Measurements from ENCODE around the gene MAN1A2. TPM values are rescaled to one million over a fixed set of nuclear protein-coding genes. Genes with fewer than 3 reads are reported as not detected.
"Not testable (repeated sequence)": the region's sequence is repeated elsewhere in the genome, so short reads cannot be mapped to it uniquely, and the experiment has no call there.

MAN1A2 gene
- total and polyA plus RNA-seq, 9 donors: 14.6 to 33.6 (median 26.1) TPM

DNA sequence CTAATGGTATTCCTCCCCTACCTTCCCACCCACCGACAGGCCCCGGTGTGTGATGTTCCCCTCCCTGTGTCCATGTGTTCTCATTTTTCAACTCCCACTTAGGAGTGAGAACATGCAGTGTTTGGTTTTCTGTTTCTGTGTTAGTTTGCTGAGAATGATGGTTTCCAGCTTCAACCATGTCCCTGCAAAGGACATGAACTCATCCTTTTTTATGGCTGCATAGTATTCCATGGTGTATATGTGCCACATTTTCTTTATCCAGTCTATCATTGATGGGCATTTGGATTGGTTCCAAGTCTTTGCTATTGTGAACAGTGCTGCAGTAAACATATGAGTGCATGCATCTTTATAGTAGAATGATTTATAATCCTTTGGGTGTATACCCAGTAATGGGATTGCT is 108.2 kb downstream of the MAN1A2 start:
- H3K27me3 ChIP-seq (ENCODE audit: control insufficient read depth, insufficient read depth, low read length); H3K4me1 ChIP-seq (ENCODE audit: control insufficient read depth, insufficient read depth, low read length); H3K4me3 ChIP-seq (ENCODE audit: low read length); DNase-seq; H3K27ac ChIP-seq (ENCODE audit: low read length); H3K9me3 ChIP-seq (replicated peaks; ENCODE audit: control insufficient read depth, low read depth, low read length); H3K36me3 ChIP-seq (ENCODE audit: control insufficient read depth, insufficient read depth, low read length): not testable (repeated sequence)
- WGBS (ENCODE audit: insufficient coverage): no CpG with 5 or more reads among the region's 2 CpGs

DNA sequence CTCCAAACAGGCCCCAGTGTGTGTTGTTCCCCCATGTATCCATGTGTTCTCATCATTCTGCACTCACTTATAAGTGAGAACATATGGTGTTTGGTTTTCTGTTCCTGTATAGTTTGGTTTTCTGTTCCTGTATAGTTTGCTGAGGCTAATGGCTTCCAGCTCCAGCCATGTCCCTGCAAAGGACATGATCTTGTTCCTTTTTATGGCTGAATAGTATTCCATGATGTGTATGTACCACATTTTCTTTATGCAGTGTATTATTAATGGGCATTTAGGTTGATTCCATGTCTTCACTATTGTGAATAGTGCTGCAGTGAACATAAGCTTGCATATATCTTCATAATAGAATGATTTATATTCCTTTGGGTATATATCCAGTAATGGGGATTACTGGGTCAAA is 111.8 kb downstream of the MAN1A2 start:
- Histone ChIP-seq H3K4me1 (ENCODE audit: control insufficient read depth, insufficient read depth, low read length) (no peaks in the 10 kb centered on the region), H3K4me3 (ENCODE audit: low read length) (no peak overlapping the region), H3K27me3 (ENCODE audit: control insufficient read depth, insufficient read depth, low read length) (no peaks in the 10 kb centered on the region), H3K9me3 (replicated peaks; ENCODE audit: control insufficient read depth, low read depth, low read length) (no peaks in the 10 kb centered on the region), H3K27ac (ENCODE audit: low read length) (no peak overlapping the region), H3K36me3 (ENCODE audit: control insufficient read depth, insufficient read depth, low read length) (peaks cover 6% of the 10 kb centered on the region)
- no peak for DNase-seq

- Histone ChIP-seq H3K4me1 (ENCODE audit: control insufficient read depth, insufficient read depth, low read length) (no peaks in the 10 kb centered on the region), H3K27ac (ENCODE audit: low read length) (no peak overlapping the region), H3K27me3 (ENCODE audit: control insufficient read depth, insufficient read depth, low read length) (no peaks in the 10 kb centered on the region), H3K4me3 (ENCODE audit: low read length) (no peak overlapping the region), H3K36me3 (ENCODE audit: control insufficient read depth, insufficient read depth, low read length) (peaks cover 6% of the 10 kb centered on the region), H3K9me3 (replicated peaks; ENCODE audit: control insufficient read depth, low read depth, low read length) (no peaks in the 10 kb centered on the region)
- DNase-seq: no peak
- WGBS (ENCODE audit: insufficient coverage): 100% methylated on average over 1 of the region's 1 CpG
Observed at GRCh38 chr1:117481410-117481809, 114.2 kb downstream of the MAN1A2 start.

DNA sequence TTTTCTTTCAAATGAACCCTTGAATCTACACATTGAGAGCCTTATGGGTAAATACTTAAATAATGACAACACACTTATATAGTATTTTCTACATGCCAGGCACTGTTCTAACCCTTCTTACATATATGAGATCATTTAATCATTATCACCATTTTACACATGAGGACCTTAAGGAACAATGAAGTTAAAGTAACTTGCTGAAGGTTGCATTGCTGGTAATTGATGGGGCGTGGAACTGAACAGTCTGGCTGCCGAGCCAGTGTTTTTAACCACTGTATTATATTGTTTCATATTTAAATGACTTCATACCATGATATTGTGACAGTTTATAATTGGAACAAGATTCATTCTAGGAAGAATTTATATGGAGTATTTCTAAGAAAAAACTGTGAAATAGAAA is 126.7 kb downstream of the MAN1A2 start:
- no peaks in the 10 kb centered on the region for H3K4me1 ChIP-seq (ENCODE audit: control insufficient read depth, insufficient read depth, low read length)
- DNase-seq: no peak
- no peaks in the 10 kb centered on the region for H3K27me3 ChIP-seq (ENCODE audit: control insufficient read depth, insufficient read depth, low read length)
- WGBS (ENCODE audit: insufficient coverage): no CpG with 5 or more reads among the region's 2 CpGs
- H3K4me3 ChIP-seq (ENCODE audit: low read length): no peak overlapping the region
- H3K36me3 ChIP-seq (ENCODE audit: control insufficient read depth, insufficient read depth, low read length): no peaks in the 10 kb centered on the region
- no peak overlapping the region for H3K27ac ChIP-seq (ENCODE audit: low read length)
- H3K9me3 ChIP-seq (replicated peaks; ENCODE audit: control insufficient read depth, low read depth, low read length): no peaks in the 10 kb centered on the region

DNA sequence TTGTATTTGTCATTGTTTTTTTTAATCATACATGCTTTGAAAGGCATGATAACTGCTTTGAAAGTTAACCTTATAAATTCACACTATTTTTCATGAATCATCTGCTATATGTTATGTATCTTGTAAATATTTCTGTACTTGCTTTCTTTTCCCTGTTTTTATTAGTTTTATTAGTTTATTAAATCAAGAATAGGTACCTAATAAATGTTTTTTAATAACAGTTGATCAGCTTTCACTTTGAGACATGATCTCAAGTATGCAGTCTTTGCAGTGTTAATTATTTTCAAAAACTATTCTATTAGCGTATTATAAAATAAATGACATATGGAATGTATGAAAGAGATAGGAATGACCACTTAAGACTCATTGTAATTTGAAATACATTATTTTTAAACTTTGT is 127.8 kb downstream of the MAN1A2 start:
- H3K36me3 ChIP-seq (ENCODE audit: control insufficient read depth, insufficient read depth, low read length): peaks cover 3% of the 10 kb centered on the region
- WGBS (ENCODE audit: insufficient coverage): no CpG with 5 or more reads among the region's 1 CpG
- no peak for DNase-seq

GRCh38 chr1:117499071-117499470 is 131.8 kb downstream of the MAN1A2 start:
- WGBS (ENCODE audit: insufficient coverage): 100% methylated on average over 2 of the region's 2 CpGs
- Histone ChIP-seq H3K9me3 (replicated peaks; ENCODE audit: control insufficient read depth, low read depth, low read length) (no peaks in the 10 kb centered on the region), H3K36me3 (ENCODE audit: control insufficient read depth, insufficient read depth, low read length) (peaks cover 3% of the 10 kb centered on the region)

More for the DNA sequence above, 127.8 kb downstream of the MAN1A2 start:
- H3K4me1 ChIP-seq (ENCODE audit: control insufficient read depth, insufficient read depth, low read length): no peaks in the 10 kb centered on the region
- H3K9me3 ChIP-seq (replicated peaks; ENCODE audit: control insufficient read depth, low read depth, low read length): no peaks in the 10 kb centered on the region
- H3K4me3 ChIP-seq (ENCODE audit: low read length): no peak overlapping the region
- no peak overlapping the region for H3K27ac ChIP-seq (ENCODE audit: low read length)
- no peaks in the 10 kb centered on the region for H3K27me3 ChIP-seq (ENCODE audit: control insufficient read depth, insufficient read depth, low read length)

GRCh38 chr1:117500584-117500983 is 133.3 kb downstream of the MAN1A2 start:
- H3K4me3 ChIP-seq (ENCODE audit: low read length): no peak overlapping the region
- H3K36me3 ChIP-seq (ENCODE audit: control insufficient read depth, insufficient read depth, low read length): peaks cover 3% of the 10 kb centered on the region
- DNase-seq: no peak
- no CpG with 5 or more reads among the region's 1 CpG for WGBS (ENCODE audit: insufficient coverage)
- no peaks in the 10 kb centered on the region for H3K4me1 ChIP-seq (ENCODE audit: control insufficient read depth, insufficient read depth, low read length)
- H3K9me3 ChIP-seq (replicated peaks; ENCODE audit: control insufficient read depth, low read depth, low read length): no peaks in the 10 kb centered on the region
- no peak overlapping the region for H3K27ac ChIP-seq (ENCODE audit: low read length)
- H3K27me3 ChIP-seq (ENCODE audit: control insufficient read depth, insufficient read depth, low read length): no peaks in the 10 kb centered on the region

More at GRCh38 chr1:117499071-117499470, 131.8 kb downstream of the MAN1A2 start:
- no peak overlapping the region for H3K4me3 ChIP-seq (ENCODE audit: low read length)
- no peak for DNase-seq
- no peak overlapping the region for H3K27ac ChIP-seq (ENCODE audit: low read length)
- no peaks in the 10 kb centered on the region for H3K27me3 ChIP-seq (ENCODE audit: control insufficient read depth, insufficient read depth, low read length)
- no peaks in the 10 kb centered on the region for H3K4me1 ChIP-seq (ENCODE audit: control insufficient read depth, insufficient read depth, low read length)

GRCh38 chr1:117501281-117501680 is 134.0 kb downstream of the MAN1A2 start:
- no peaks in the 10 kb centered on the region for H3K9me3 ChIP-seq (replicated peaks; ENCODE audit: control insufficient read depth, low read depth, low read length)
- no peaks in the 10 kb centered on the region for H3K4me1 ChIP-seq (ENCODE audit: control insufficient read depth, insufficient read depth, low read length)
- whole genome bisulfite sequencing (ENCODE audit: insufficient coverage): 100% methylated on average over 1 of the region's 3 CpGs
- no peak for DNase-seq
- peaks cover 3% of the 10 kb centered on the region for H3K36me3 ChIP-seq (ENCODE audit: control insufficient read depth, insufficient read depth, low read length)
- no peak overlapping the region for H3K27ac ChIP-seq (ENCODE audit: low read length)
- no peak overlapping the region for H3K4me3 ChIP-seq (ENCODE audit: low read length)
- no peaks in the 10 kb centered on the region for H3K27me3 ChIP-seq (ENCODE audit: control insufficient read depth, insufficient read depth, low read length)

- no peaks in the 10 kb centered on the region for H3K4me1 ChIP-seq (ENCODE audit: control insufficient read depth, insufficient read depth, low read length)
- no peak overlapping the region for H3K27ac ChIP-seq (ENCODE audit: low read length)
- no peaks in the 10 kb centered on the region for H3K9me3 ChIP-seq (replicated peaks; ENCODE audit: control insufficient read depth, low read depth, low read length)
- H3K27me3 ChIP-seq (ENCODE audit: control insufficient read depth, insufficient read depth, low read length): no peaks in the 10 kb centered on the region
- DNase-seq: no peak
- no peak overlapping the region for H3K4me3 ChIP-seq (ENCODE audit: low read length)
- WGBS (ENCODE audit: insufficient coverage): no CpG with 5 or more reads among the region's 3 CpGs
- no peaks in the 10 kb centered on the region for H3K36me3 ChIP-seq (ENCODE audit: control insufficient read depth, insufficient read depth, low read length)
Observed at GRCh38 chr1:117511273-117511672, 144.0 kb downstream of the MAN1A2 start.

GRCh38 chr1:117512728-117513321 is 145.6 kb downstream of the MAN1A2 start:
- peak; percentile 48 for DNase-seq
- H3K4me1 ChIP-seq (ENCODE audit: control insufficient read depth, insufficient read depth, low read length): no peaks in the 10 kb centered on the region
- H3K4me3 ChIP-seq (ENCODE audit: low read length): no peak overlapping the region
- H3K36me3 ChIP-seq (ENCODE audit: control insufficient read depth, insufficient read depth, low read length): no peaks in the 10 kb centered on the region
- H3K27me3 ChIP-seq (ENCODE audit: control insufficient read depth, insufficient read depth, low read length): no peaks in the 10 kb centered on the region
- no peaks in the 10 kb centered on the region for H3K9me3 ChIP-seq (replicated peaks; ENCODE audit: control insufficient read depth, low read depth, low read length)
- no peak overlapping the region for H3K27ac ChIP-seq (ENCODE audit: low read length)
- no CpG with 5 or more reads among the region's 1 CpG for WGBS (ENCODE audit: insufficient coverage)

DNA sequence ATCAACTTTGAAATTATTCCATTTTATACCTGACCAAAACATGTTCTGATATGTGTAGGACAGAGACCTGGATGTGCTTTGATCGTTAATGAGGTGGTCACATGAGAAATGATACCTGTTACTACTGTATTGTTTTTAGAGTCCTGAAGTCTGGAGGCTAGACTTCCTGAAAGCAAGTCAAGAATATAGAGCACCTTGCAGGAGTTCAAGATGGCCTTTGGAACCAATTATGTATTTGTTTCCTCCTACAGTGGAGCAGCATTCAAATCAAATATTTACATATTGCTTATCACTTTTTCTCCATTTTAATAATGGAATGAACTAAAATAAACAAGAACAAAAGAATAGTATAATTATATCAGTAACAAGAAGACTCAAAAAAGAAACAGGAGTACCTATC is 155.9 kb downstream of the MAN1A2 start:
- no peak overlapping the region for H3K4me3 ChIP-seq (ENCODE audit: low read length)
- H3K9me3 ChIP-seq (replicated peaks; ENCODE audit: control insufficient read depth, low read depth, low read length): no peaks in the 10 kb centered on the region
- H3K27ac ChIP-seq (ENCODE audit: low read length): no peak overlapping the region
- H3K27me3 ChIP-seq (ENCODE audit: control insufficient read depth, insufficient read depth, low read length): no peaks in the 10 kb centered on the region
- no peaks in the 10 kb centered on the region for H3K4me1 ChIP-seq (ENCODE audit: control insufficient read depth, insufficient read depth, low read length)
- DNase-seq: no peak
- no peaks in the 10 kb centered on the region for H3K36me3 ChIP-seq (ENCODE audit: control insufficient read depth, insufficient read depth, low read length)
- WGBS (ENCODE audit: insufficient coverage): 100% methylated on average over 1 of the region's 1 CpG

Data from muscle of leg (tissue), 11 donors.